COLO668 (cell line): Measurements from ENCODE around the gene GINS2.

Experiments used
- DNase-seq: peaks from one replicate; lab custom pipeline; 2025; ENCODE audit not compliant: unreplicated experiment; lab: John Stamatoyannopoulos, UW

Gene GINS2

GRCh38 chr16:85655216-85656129, 33.3 kb downstream of the GINS2 start:
- DNase-seq, result no peak

- DNase-seq, result no peak
Observed at GRCh38 chr16:85654251-85655095, 34.3 kb downstream of the GINS2 start.

GRCh38 chr16:85653290-85653891, 35.4 kb downstream of the GINS2 start:
- no peak for DNase-seq

GRCh38 chr16:85652431-85653221, 36.1 kb downstream of the GINS2 start:
- peak; percentile 77 for DNase-seq

GRCh38 chr16:85651629-85652430, 36.9 kb downstream of the GINS2 start:
- DNase-seq, result peak; percentile 61

- peak; percentile 89 for DNase-seq
Observed at GRCh38 chr16:85650844-85651628, 37.7 kb downstream of the GINS2 start.

- DNase-seq, result peak; percentile 77
Observed at GRCh38 chr16:85650135-85650843, 38.5 kb downstream of the GINS2 start.

GRCh38 chr16:85649411-85650134, 39.2 kb downstream of the GINS2 start:
- DNase-seq, result peak; percentile 49

GRCh38 chr16:85648805-85649204, 39.9 kb downstream of the GINS2 start:
- no peak for DNase-seq

- DNase-seq, result no peak
Observed at GRCh38 chr16:85648070-85648714, 40.6 kb downstream of the GINS2 start.

GRCh38 chr16:85646976-85647375, 41.8 kb downstream of the GINS2 start:
- no peak for DNase-seq

GRCh38 chr16:85646358-85646907, 42.3 kb downstream of the GINS2 start:
- no peak for DNase-seq

- DNase-seq, result no peak
Observed at GRCh38 chr16:85645021-85645589, 43.6 kb downstream of the GINS2 start.

GRCh38 chr16:85644093-85644712, 44.6 kb downstream of the GINS2 start:
- no peak for DNase-seq

GRCh38 chr16:85643631-85644030, 45.1 kb downstream of the GINS2 start:
- no peak for DNase-seq

- peak; percentile 79 for DNase-seq
Observed at GRCh38 chr16:85642762-85643358, 45.9 kb downstream of the GINS2 start.
